K562 (cell line): ENCODE measurements around the gene CFAP92.

Experiments used
- CTCF ChIP-seq, 3 experiments: IDR thresholded peaks in 2 of 3; conservative IDR thresholded peaks in 1 of 3; 2 replicates each; pipeline ENCODE4 v1.5.1; 2011 to 2012; ENCODE audit warnings: low read length in 3 of 3, mild to moderate bottlenecking in 3 of 3, control low read depth in 2 of 3, improper control_type of control experiment in 1 of 3, inconsistent platforms in 1 of 3, low read depth in 1 of 3, mixed read lengths in 1 of 3, moderate library complexity in 1 of 3; ENCODE audit not compliant: insufficient read depth in 2 of 3
- EP300 ChIP-seq: IDR thresholded peaks from 2 replicates; pipeline ENCODE4 v1.6.1; 2012; ENCODE audit warnings: low read length, improper control_type of control experiment
- POLR2A ChIP-seq: fragments of 450-650 bp; conservative IDR thresholded peaks from 2 replicates; pipeline ENCODE4 v1.6.1; 2016
- ZBTB5 ChIP-seq: fragments of 450-650 bp; IDR thresholded peaks from 2 replicates; pipeline ENCODE4 v1.6.1; 2017; ENCODE audit warnings: antibody characterized with exemption
- ZNF311 ChIP-seq: fragments of 250-450 bp; sonication (Bioruptor Pico); IDR thresholded peaks from 2 replicates; pipeline ENCODE4 v1.4.0; 2020; ENCODE audit warnings: mild to moderate bottlenecking, moderate library complexity

- TF ChIP-seq EP300 (no peak), POLR2A (no peak), CTCF (IDR thresholded peaks at IDR 0.05 in 2 of 3, conservative IDR thresholded peaks at IDR 0.05 in 1 of 3; ENCODE audit: insufficient read depth in 2 of 3, low read depth in 1 of 3, low read length in 3 of 3) (no peak), ZBTB5 (no peak), ZNF311 (CRISPR knock-in tag) (no peak)
Measured at GRCh38 chr3:128923576-128923975, 70.3 kb downstream of the CFAP92 start.
